Ishikawa (cell line): Measurements from ENCODE around the gene PTGER1.

Experiments used
- CEBPB ChIP-seq: IDR thresholded peaks from 2 replicates; pipeline ENCODE4 v1.6.1; 2012
- CREB1 ChIP-seq: IDR thresholded peaks from 2 replicates; pipeline ENCODE4 v1.6.1; 2012; ENCODE audit warnings: low read depth
- EGR1 ChIP-seq: IDR thresholded peaks from 2 replicates; pipeline ENCODE4 v1.6.1; 2012
- EP300 ChIP-seq: IDR thresholded peaks from 2 replicates; pipeline ENCODE4 v1.6.1; 2012; ENCODE audit warnings: borderline replicate concordance
- FOXM1 ChIP-seq: IDR thresholded peaks from 2 replicates; pipeline ENCODE4 v1.6.1; 2012; ENCODE audit warnings: low read depth, borderline replicate concordance
- MAX ChIP-seq: IDR thresholded peaks from 2 replicates; pipeline ENCODE4 v1.6.1; 2012
- NFIC ChIP-seq: IDR thresholded peaks from 2 replicates; pipeline ENCODE4 v1.6.1; 2012
- RAD21 ChIP-seq: IDR thresholded peaks from 2 replicates; pipeline ENCODE4 v1.6.1; 2012; ENCODE audit warnings: low read depth
- REST ChIP-seq: IDR thresholded peaks from 2 replicates; pipeline ENCODE4 v1.6.1; 2012; ENCODE audit warnings: low read depth, mild to moderate bottlenecking
- TAF1 ChIP-seq: IDR thresholded peaks from 2 replicates; pipeline ENCODE4 v1.6.1; 2012; ENCODE audit warnings: low read depth, mild to moderate bottlenecking
- TCF12 ChIP-seq: IDR thresholded peaks from 2 replicates; pipeline ENCODE4 v1.6.1; 2012; ENCODE audit warnings: low read depth
- TEAD4 ChIP-seq: IDR thresholded peaks from 2 replicates; pipeline ENCODE4 v1.6.1; 2012
- USF1 ChIP-seq: IDR thresholded peaks from 2 replicates; pipeline ENCODE4 v1.6.1; 2012
- YY1 ChIP-seq: IDR thresholded peaks from 2 replicates; pipeline ENCODE4 v1.6.1; 2012; ENCODE audit warnings: low read depth
- ZBTB7A ChIP-seq: IDR thresholded peaks from 2 replicates; pipeline ENCODE4 v1.6.1; 2012; ENCODE audit warnings: low read depth

PTGER1 gene

GRCh38 chr19:14474827-14475226, 327 bp downstream of the PTGER1 start:
- TF ChIP-seq USF1 (no peak), EGR1 (no peak)

- no peak for TF ChIP-seq FOXM1
- no peak for TF ChIP-seq RAD21
- no peak for TF ChIP-seq NFIC
- TF ChIP-seq TAF1: no peak
- TF ChIP-seq MAX: no peak
These were observed 1.1 kb downstream of the PTGER1 start for GRCh38 chr19:14473978-14474578.

GRCh38 chr19:14473073-14473977, 1.8 kb downstream of the PTGER1 start:
- TF ChIP-seq YY1: no peak
- TF ChIP-seq EP300: no peak
- TF ChIP-seq REST: no peak
- TF ChIP-seq TCF12: no peak
- TF ChIP-seq CEBPB: no peak
- TF ChIP-seq USF1: no peak
- no peak for TF ChIP-seq NFIC
- no peak for TF ChIP-seq TEAD4
- TF ChIP-seq FOXM1: no peak
- TF ChIP-seq TAF1: no peak
- no peak for TF ChIP-seq EGR1
- TF ChIP-seq RAD21: no peak
- TF ChIP-seq CREB1: no peak
- no peak for TF ChIP-seq MAX
- no peak for TF ChIP-seq ZBTB7A

- 0 out of 2 replicates have a peak, but pooled peaks have one; percentile 20 for TF ChIP-seq ZBTB7A
- TF ChIP-seq TEAD4: no peak
- peak; percentile 17; the same call in 1 of the 2 replicates for TF ChIP-seq RAD21
These were observed 2.8 kb downstream of the PTGER1 start for GRCh38 chr19:14472202-14472938.

- TF ChIP-seq CEBPB (no peak), EP300 (no peak), RAD21 (no peak), USF1 (no peak), TAF1 (no peak), REST (no peak), EGR1 (no peak), NFIC (no peak), ZBTB7A (no peak), YY1 (no peak), TEAD4 (no peak), FOXM1 (no peak), MAX (no peak), TCF12 (no peak), CREB1 (no peak)
These were observed 3.5 kb downstream of the PTGER1 start for GRCh38 chr19:14471436-14472187.
